Measurements from ENCODE around the gene HSPA6. TPM values are rescaled to one million over a fixed set of nuclear protein-coding genes. Genes with fewer than 3 reads are reported as not detected.
"Not testable (repeated sequence)": the region's sequence is repeated elsewhere in the genome, so short reads cannot be mapped to it uniquely, and the experiment has no call there.

Gene HSPA6
- 10 to 100 TPM in 1 of 3 donors, 1 to 10 TPM in 2; 1.3 to 17.1 (median 5.3) TPM for total RNA-seq

GRCh38 chr1:161523817-161524741 is at the start of gene HSPA6:
HSPA6 (plus strand) TSS chr1:161524540; CDS start chr1:161524659, 119 bp downstream.
- H3K4me1 ChIP-seq; H3K9me3 ChIP-seq; H3K36me3 ChIP-seq; intact Hi-C loops (cut with DNase I; ENCODE audit: low total_unique reads); H3K27me3 ChIP-seq: not testable (repeated sequence)
- peak; percentile 60 to 65 for DNase-seq (ENCODE audit: low spot score in 2 of 2)
- Histone ChIP-seq H3K27ac (peak within 1 kb of the TSS; percentile 80 to 93), H3K4me3 (peak within 1 kb of the TSS; percentile 56 to 84 (median 75))
- TF ChIP-seq POLR2AphosphoS5 (IDR thresholded peaks at IDR 0.05): peak; percentile 47 to 69 (median 55)

- Histone ChIP-seq H3K9me3 (peaks cover 0 to 13% of the 10 kb centered on the region in 2 donors), H3K27me3 (peaks cover 0 to 41% of the 10 kb centered on the region in 2 donors)
- intact Hi-C loops (cut with DNase I; ENCODE audit: low total_unique reads); DNase-seq (ENCODE audit: low spot score in 2 of 2); H3K27ac ChIP-seq; H3K36me3 ChIP-seq; H3K4me1 ChIP-seq; H3K4me3 ChIP-seq: not testable (repeated sequence)
Measured at GRCh38 chr1:161477711-161478110, 46.6 kb upstream of the HSPA6 start.

- intact Hi-C loops (cut with DNase I; ENCODE audit: low total_unique reads): no loop called here
- Histone ChIP-seq H3K36me3 (no peaks in the 10 kb centered on the region), H3K4me1 (no peaks in the 10 kb centered on the region), H3K27ac (no peak overlapping the region), H3K27me3 (peaks cover 0 to 29% of the 10 kb centered on the region in 2 donors), H3K4me3 (no peak overlapping the region), H3K9me3 (peaks cover 0 to under 1% of the 10 kb centered on the region in 2 donors)
- no peak for TF ChIP-seq POLR2A (IDR thresholded peaks at IDR 0.05)
- no peak for TF ChIP-seq CTCF (IDR thresholded peaks at IDR 0.05)
- no peak for TF ChIP-seq POLR2AphosphoS5 (IDR thresholded peaks at IDR 0.05)
- no peak for DNase-seq (ENCODE audit: low spot score in 2 of 2)
Measured at GRCh38 chr1:161478985-161479384, 45.4 kb upstream of the HSPA6 start.

- intact Hi-C loops (cut with DNase I; ENCODE audit: low total_unique reads): loop anchor here (10.0 kb wide), 1 partner anchor 264 kb away; the partner anchor contains the start of gene DUSP12
- Histone ChIP-seq H3K27me3 (peaks cover 0 to 27% of the 10 kb centered on the region in 2 donors), H3K9me3 (no peaks in the 10 kb centered on the region)
Measured at GRCh38 chr1:161480381-161481035, 43.8 kb upstream of the HSPA6 start.

GRCh38 chr1:161481624-161482392 is 42.5 kb upstream of the HSPA6 start:
- H3K4me1 ChIP-seq: no peaks in the 10 kb centered on the region
- no peak overlapping the region for H3K4me3 ChIP-seq
- no peak for DNase-seq (ENCODE audit: low spot score in 2 of 2)
- intact Hi-C loops (cut with DNase I; ENCODE audit: low total_unique reads): loop anchor here (10.0 kb wide), 1 partner anchor 263 kb away; the partner anchor contains the start of gene DUSP12
- no peaks in the 10 kb centered on the region for H3K9me3 ChIP-seq
- H3K27me3 ChIP-seq: peaks cover 0 to 27% of the 10 kb centered on the region in 2 donors
- H3K36me3 ChIP-seq: no peaks in the 10 kb centered on the region
- no peak overlapping the region for H3K27ac ChIP-seq
- TF ChIP-seq POLR2AphosphoS5 (IDR thresholded peaks at IDR 0.05) (no peak), POLR2A (IDR thresholded peaks at IDR 0.05) (no peak), CTCF (IDR thresholded peaks at IDR 0.05) (no peak)

More at GRCh38 chr1:161480381-161481035, 43.8 kb upstream of the HSPA6 start:
- H3K27ac ChIP-seq: no peak overlapping the region
- no peak for TF ChIP-seq POLR2A (IDR thresholded peaks at IDR 0.05)
- TF ChIP-seq POLR2AphosphoS5 (IDR thresholded peaks at IDR 0.05): no peak
- TF ChIP-seq CTCF (IDR thresholded peaks at IDR 0.05): no peak
- no peak overlapping the region for H3K4me3 ChIP-seq
- H3K36me3 ChIP-seq: no peaks in the 10 kb centered on the region
- H3K4me1 ChIP-seq: no peaks in the 10 kb centered on the region
- no peak for DNase-seq (ENCODE audit: low spot score in 2 of 2)
